MM.1S (cell line): Measurements from ENCODE around the gene EEF1B2.

ENCODE experiments used
- CTCF ChIP-seq: fragments of 300-600 bp; sonication (generic); IDR thresholded peaks from 2 replicates; pipeline ENCODE4 v1.5.1; 2016; ENCODE audit warnings: antibody characterized with exemption, low read length, mixed read lengths
- EZH2phosphoT487 ChIP-seq: fragments of 300-600 bp; sonication (generic); IDR thresholded peaks from 2 replicates; pipeline ENCODE4 v1.6.1; 2018; ENCODE audit warnings: antibody characterized with exemption, low read length

DNA sequence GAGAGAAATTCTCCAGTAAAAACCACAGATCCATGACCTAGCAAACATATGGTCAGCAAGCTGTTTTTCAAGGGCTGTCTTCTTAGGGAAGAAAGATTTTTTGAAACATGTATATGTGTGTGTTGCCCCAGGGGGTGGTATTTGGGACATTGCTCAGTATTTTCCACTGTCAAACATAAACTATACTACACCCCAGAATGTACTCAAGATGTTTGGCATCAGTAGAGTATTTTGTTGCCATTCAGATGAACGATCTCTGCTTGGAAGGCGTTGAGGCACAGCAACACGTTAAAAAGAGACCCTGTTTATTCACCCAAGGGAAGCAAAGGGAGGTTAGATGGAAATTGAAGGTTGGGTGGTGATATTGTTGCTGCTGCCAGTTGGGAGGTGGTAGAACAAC is 30.0 kb downstream of the EEF1B2 start:
- no peak for TF ChIP-seq CTCF
- TF ChIP-seq EZH2phosphoT487 = no peak
